Endothelial cell of hepatic sinusoid (primary cell): ENCODE measurements around the gene MICALL2.

Source experiments
- in situ Hi-C: cut with HindIII; loops from 2 replicates; pipeline ENCODE4 v1.10.0; 2017; ENCODE audit warnings: low sequenced_read_pairs

The MICALL2 gene

DNA sequence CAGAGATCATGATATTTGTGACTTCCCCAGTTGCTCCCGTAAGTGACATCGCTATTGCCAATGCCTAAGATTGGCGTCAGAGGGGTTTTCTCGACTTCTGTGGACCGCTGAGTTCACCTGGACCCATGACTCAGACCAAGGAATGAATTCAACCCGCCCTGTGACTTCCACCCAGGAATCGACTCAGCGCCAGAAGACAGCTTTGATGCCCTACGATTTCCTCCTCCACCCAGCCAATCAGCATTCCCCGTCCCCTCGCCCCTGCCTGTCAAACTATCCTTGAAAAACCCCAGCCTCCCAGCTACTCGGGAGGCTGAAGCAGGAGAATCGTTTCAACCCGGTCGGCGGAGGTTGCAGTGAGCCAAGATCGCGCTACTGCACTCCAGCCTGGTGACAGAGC, 58.3 kb downstream of the MICALL2 start:
- in situ Hi-C loops: no loop called here

DNA sequence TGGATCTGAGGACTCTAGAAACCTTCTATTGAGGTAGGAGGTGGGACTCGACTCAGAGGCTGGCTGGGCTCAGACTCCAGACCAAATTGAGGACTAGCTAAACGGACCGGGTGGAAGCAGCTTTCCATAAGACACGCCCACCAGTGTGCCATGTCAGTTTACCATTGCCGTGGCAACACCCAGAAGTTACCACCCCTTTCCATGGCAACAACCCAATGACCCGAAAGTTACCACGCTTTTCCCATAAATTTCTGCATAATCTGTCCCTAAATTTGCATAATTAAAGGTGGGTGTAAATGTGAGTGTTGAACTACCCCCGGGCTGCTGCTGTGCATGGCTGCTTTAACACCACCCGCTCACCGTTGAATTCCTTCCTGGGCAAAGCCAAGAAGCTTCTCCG, 58.9 kb downstream of the MICALL2 start:
- in situ Hi-C loops: no loop called here

- in situ Hi-C loops: no loop called here
Observed at GRCh38 chr7:1397491-1398327, 61.6 kb downstream of the MICALL2 start.

DNA sequence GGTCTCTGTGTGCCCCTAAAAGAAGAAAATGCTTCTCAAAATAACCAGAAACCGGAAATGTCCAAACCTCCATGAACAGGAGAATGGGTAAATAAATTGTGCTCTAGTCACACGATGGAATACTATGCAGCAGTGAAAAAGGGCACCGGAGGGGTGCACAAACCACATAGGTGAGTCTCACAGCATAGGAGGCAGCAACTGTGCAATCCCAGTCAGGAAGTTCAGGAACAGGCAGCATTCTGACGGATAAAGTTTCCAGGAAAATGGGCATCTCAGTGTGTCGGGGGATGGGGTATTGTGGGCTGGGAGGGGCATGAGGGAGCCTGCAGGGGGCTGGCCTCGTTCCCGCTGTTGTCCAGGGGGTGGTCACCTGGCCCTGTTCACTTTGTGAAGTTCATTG, 63.1 kb downstream of the MICALL2 start:
- in situ Hi-C loops: no loop called here

DNA sequence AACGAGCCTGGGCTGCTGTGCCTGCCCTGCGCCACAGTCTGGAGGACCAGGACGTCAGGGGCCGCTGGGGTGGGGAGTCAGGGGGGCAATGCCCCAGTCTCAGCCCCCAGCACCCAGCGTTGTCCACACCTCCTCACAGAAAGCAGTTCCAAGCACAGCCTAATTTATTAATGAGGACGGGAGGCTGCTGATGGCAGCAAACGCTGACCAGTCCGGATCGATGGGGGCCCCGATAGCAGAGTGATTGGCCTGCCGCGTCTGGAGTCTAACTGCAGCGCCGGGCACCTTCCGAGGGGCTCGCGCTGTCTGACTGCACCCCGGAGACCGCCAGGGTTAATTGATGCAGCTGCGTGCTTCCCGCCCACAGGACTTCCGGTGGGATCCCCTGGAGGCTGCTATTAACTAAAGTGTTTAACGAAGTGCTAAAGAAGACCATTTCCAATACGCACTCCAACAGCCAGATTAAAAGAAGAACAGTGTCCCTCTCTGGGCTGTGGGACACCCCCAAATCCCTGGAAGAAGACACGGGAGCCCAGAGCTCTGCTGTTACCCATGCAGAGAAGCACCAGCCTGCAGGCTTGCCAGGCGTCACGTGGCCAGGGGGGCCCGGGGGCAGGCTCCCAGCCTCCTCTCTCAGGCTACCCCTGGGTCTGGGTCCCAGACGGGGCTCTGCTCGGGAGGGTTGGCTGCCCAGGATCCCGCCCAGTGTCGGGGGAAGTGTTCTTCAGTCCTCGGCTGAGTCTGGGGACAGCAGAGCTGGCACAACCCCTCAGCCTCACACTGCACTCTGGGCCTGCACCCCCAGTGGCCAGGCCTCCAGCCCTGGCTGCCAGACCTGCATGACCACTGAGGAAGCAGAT, 63.8 kb downstream of the MICALL2 start:
- in situ Hi-C loops: no loop called here

DNA sequence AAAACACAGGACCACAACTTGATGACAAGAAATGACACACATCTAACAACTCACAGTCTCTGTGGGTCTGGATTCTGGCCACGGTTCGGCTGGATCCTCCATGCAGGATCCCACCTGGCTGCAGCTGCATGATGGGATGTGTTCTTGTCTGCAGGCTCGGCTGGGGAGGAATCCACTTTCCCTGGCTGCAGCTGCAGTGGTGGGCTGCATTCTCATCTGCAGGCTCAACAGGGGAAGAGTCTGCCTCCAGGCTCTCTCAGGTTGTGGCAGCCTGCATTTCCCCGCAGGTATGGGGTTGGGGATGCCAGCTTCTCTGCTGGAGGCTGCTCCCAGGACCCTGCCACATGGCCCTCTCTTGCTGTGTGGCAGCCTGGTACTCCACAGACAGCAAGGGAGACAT, 64.9 kb downstream of the MICALL2 start:
- in situ Hi-C loops: no loop called here

GRCh38 chr7:1393421-1393820, 65.8 kb downstream of the MICALL2 start:
- in situ Hi-C loops: no loop called here

DNA sequence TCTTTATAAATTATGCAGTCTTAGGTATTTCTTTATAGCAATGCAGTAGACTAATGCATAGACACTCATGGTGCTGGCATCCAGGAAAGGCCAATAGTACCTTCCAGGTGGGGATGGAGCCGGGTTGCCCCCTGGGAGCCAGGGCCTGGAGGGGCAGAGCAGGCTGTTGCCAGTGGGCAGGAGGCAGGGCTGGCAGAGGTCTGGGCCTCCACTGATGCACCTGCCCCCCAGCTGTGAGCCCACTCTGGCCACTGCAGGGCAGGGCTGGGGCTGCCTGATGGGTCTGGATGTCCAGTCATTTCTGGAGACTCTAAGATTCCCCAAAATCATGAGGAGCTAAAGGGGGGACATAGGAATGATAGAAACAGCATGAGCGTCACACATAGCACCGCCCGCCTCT, 66.7 kb downstream of the MICALL2 start:
- in situ Hi-C loops: no loop called here

DNA sequence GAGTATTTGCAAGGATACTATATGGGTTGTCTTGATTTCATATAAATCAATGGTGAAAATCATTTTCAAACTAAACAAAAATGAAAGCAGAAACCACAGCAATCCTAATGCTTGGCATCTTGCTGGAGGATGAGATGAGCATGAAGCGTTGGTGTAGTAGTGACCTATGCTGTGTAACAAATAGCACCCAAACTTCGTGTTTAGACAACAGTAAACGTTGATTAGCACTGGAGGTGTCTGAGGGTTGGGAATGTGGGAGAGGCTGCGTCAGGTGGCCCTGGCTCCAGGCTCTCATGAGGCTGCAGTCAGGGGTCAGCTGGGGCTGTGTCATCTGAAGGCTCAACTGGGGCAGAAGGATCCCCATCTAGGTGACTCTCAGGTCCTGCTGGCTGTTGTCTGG, 67.8 kb downstream of the MICALL2 start:
- in situ Hi-C loops: no loop called here

DNA sequence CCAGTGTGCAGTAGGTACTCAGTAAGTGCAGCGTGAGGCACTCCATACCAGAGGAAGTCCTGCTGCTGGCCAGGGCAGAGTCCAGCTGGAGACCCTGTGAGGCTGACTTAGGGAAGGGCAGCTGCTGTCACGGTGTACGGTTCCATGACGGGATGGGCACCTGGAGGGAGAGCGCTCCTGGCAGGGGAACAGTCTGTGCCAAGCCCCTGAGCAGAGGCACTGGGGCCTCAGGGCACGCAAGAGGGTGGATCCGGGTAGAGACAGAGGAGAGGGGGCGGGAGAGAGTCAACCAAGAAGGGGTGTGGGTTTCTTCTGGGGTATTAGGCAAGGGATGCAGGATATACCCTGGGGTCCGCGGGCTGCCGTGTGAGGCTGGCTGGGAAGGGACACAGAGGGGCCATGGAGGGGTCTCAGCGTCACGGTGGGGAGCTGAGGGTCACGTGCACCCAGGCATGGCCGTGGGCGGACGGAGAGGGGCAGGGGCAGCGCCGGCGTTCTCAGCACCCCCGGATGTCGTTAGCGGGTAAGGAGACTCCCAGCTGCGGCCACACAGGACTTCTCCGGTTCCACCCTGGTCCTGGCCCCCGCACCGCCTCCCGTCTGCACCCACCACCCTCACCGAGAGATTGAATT, 70.5 kb downstream of the MICALL2 start:
- in situ Hi-C loops: loop anchor here (5.0 to 10.0 kb wide), 3 partner anchors 72 to 147 kb away; no protein-coding TSS in a partner anchor

- in situ Hi-C loops: loop anchor here (5.0 to 10.0 kb wide), 3 partner anchors 71 to 146 kb away; no protein-coding TSS in a partner anchor
Observed at GRCh38 chr7:1388021-1388702, 71.1 kb downstream of the MICALL2 start.

DNA sequence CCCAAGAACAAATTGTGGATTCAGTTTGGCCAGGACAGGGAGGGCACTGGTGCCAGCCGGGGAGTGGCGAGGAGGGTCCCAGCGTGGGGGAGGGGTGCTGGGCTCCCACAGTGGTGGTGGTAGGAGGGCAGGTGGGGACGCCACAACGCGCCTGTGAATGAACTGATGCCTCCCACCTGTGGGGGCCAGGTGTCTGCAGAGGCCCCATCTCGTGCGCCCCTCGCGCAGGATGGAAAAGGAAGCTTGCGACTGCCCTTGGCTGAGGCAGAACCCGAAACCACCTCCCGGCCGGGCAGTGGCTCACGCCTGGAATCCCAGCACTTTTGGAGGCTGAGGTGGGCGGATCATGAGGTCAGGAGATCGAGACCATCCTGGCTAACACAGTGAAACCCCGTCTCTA, 72.0 kb downstream of the MICALL2 start:
- in situ Hi-C loops: loop anchor here (5.0 to 10.0 kb wide), 3 partner anchors 70 to 145 kb away; no protein-coding TSS in a partner anchor

DNA sequence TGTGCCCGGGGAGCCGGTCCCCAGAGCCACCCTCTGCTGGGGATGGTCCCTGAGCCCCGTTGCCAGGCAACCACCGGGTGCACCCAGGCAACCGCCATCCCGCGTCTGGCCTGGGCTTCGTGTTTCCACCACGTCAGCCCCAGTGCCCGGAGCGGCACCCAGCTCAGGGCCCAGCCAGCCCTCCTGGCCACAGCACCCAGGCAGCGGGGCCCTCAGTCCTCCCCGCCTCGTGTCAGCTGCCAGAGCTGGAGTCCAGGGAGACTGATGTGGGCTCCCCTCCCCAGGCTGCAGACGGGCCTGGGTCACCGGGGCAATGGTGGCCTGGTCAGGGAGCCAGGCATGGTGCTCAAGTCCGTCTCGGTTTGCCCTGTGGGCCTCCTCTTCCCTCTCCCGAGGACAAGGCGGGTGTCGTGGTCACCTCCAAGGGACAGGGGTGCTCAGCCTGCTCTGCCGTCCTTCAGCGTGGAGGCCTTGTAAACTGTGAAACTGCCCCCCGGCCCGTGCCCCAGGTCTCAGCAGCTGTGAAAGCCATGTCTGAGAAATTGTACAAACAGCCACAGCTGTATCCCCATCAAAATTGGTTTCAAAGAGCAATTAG, 72.5 kb downstream of the MICALL2 start:
- in situ Hi-C loops: loop anchor here (5.0 to 10.0 kb wide), 3 partner anchors 69 to 144 kb away; no protein-coding TSS in a partner anchor

- in situ Hi-C loops: loop anchor here (5.0 to 10.0 kb wide), 3 partner anchors 69 to 144 kb away; no protein-coding TSS in a partner anchor
Observed at GRCh38 chr7:1385809-1386622, 73.3 kb downstream of the MICALL2 start.

DNA sequence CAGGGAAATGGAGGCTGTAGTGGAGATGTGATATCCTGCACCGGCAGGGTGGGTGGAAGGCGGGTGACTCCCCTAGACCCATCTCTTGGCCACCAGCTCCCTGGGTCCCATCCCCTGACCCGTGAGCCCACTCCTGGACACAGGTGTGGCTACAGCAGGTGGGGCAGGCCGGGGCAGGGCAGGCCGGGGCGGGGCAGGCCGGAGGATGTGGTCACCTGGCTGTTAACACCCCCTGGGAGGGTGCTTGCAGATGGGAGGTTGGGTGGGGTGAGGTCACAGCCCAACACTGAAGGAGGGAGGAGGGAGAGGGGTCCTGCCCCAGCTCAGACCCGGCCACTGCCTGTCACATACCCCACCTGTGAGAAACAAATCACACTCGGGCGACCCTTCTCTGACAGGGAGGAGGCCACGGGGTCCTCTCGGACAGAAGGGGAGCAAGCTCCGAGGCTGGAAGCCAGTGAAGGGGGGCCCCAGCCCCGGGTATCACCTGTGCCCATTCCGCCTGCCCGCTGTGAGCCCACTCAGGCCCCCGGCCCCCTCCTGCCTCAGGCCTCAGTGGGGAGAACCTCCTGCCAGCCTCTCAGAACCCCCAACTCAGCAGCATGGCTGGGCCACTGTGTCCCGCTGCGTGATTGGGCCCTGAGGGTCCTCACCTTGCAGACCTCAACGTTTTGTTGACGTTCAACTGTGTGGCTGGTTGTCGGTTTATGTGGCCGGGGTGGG, 74.0 kb downstream of the MICALL2 start:
- in situ Hi-C loops: loop anchor here (5.0 to 10.0 kb wide), 3 partner anchors 68 to 143 kb away; no protein-coding TSS in a partner anchor
